ENCODE measurements around the gene COL4A2. TPM values are rescaled to one million over a fixed set of nuclear protein-coding genes. Genes with fewer than 3 reads are reported as not detected.

The COL4A2 gene
- total RNA-seq, 3 donors from 2014 or later (not counting 1 experiment from before 2014, with no cell fraction given), result not detected

DNA sequence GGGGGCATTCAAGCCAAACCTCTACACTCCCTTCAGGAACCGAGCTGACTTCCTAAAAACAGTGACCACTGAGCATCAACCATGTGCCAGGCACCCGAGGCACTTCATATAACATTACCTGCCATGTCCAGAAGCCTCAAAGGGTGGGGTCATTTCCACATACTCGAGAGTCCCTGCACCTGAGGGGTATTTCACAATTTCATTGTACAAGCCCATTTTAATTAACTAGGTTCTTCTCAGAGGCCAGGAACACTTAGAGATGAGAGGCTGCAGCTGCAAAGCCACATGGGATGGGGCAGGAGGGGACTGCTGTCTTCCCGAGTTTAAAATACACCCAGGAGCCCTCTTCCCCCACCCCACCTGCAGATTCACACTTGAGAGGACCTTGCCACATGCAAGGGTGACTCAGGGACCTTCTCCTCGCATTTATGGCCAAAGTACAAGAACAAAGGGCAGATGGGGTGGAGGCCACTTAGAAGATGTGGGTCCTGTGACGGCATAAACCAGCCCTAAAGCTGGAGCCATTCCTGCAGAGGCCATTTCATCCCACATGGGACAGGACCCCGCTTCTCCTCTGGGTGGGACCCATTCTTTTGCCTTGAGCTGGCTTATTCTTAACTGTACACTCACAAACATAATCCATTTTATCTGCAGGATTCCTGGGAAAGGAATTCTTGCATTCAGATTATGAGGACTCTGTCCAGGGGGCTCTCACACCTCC, 210.6 kb downstream of the COL4A2 start:
- Mint-ChIP-seq H3K9me3 (no peaks in the 10 kb centered on the region), H3K4me3 (no peak overlapping the region), H3K27me3 (ENCODE audit: low read depth in 2 of 2) (peaks cover 0 to 1% of the 10 kb centered on the region in 2 donors), H3K36me3 (no peaks in the 10 kb centered on the region), H3K4me1 (no peaks in the 10 kb centered on the region), H3K27ac (no peak overlapping the region)
- H3K4me1 ChIP-seq (ENCODE audit: control insufficient read depth, insufficient read depth, low read length), result peaks cover 11% of the 10 kb centered on the region
- H3K27ac ChIP-seq (ENCODE audit: low read length), result no peak overlapping the region
- intact Hi-C loops (cut with micrococcal nuclease), result no loop called here
- TF ChIP-seq, protein P1, sequence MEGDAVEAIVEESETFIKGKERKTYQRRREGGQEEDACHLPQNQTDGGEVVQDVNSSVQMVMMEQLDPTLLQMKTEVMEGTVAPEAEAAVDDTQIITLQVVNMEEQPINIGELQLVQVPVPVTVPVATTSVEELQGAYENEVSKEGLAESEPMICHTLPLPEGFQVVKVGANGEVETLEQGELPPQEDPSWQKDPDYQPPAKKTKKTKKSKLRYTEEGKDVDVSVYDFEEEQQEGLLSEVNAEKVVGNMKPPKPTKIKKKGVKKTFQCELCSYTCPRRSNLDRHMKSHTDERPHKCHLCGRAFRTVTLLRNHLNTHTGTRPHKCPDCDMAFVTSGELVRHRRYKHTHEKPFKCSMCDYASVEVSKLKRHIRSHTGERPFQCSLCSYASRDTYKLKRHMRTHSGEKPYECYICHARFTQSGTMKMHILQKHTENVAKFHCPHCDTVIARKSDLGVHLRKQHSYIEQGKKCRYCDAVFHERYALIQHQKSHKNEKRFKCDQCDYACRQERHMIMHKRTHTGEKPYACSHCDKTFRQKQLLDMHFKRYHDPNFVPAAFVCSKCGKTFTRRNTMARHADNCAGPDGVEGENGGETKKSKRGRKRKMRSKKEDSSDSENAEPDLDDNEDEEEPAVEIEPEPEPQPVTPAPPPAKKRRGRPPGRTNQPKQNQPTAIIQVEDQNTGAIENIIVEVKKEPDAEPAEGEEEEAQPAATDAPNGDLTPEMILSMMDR (IDR thresholded peaks at IDR 0.05), result no peak
- ATAC-seq, result no peak
- H3K27me3 ChIP-seq (ENCODE audit: control insufficient read depth, insufficient read depth, low read length), result no peaks in the 10 kb centered on the region
- WGBS (ENCODE audit: insufficient coverage), result 64% methylated on average over 6 of the region's 7 CpGs
- H3K9me3 ChIP-seq (ENCODE audit: control insufficient read depth, insufficient read depth, low read length), result no peaks in the 10 kb centered on the region
- no peak for DNase-seq
- H3K4me3 ChIP-seq (ENCODE audit: low read length), result no peak overlapping the region
- no peaks in the 10 kb centered on the region for H3K36me3 ChIP-seq (ENCODE audit: control insufficient read depth, insufficient read depth, low read length)

DNA sequence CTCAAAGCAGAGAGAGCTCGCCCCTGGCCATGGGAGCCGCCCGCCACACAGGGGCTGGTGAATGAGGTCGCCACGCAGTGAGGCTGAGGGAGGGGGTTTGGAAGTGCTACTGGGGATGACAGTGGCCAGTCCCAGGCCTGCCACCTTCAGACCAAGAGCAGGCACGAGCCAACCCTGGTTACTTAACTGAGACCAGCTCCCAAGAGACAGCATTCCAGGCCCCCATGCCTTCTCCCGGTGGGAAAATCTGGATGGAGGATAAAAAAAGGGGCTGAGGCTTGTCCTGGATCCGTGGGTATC, 211.1 kb downstream of the COL4A2 start:
- Mint-ChIP-seq H3K9me3 (no peaks in the 10 kb centered on the region), H3K4me3 (no peak overlapping the region), H3K27me3 (ENCODE audit: low read depth in 2 of 2) (peaks cover 0 to 6% of the 10 kb centered on the region in 2 donors), H3K27ac (no peak overlapping the region), H3K4me1 (no peaks in the 10 kb centered on the region), H3K36me3 (no peaks in the 10 kb centered on the region)
- Histone ChIP-seq H3K4me3 (ENCODE audit: low read length) (no peak overlapping the region), H3K36me3 (ENCODE audit: control insufficient read depth, insufficient read depth, low read length) (no peaks in the 10 kb centered on the region), H3K27ac (ENCODE audit: low read length) (no peak overlapping the region), H3K4me1 (ENCODE audit: control insufficient read depth, insufficient read depth, low read length) (peaks cover 11% of the 10 kb centered on the region), H3K27me3 (ENCODE audit: control insufficient read depth, insufficient read depth, low read length) (no peaks in the 10 kb centered on the region), H3K9me3 (ENCODE audit: control insufficient read depth, insufficient read depth, low read length) (no peaks in the 10 kb centered on the region)
- WGBS (ENCODE audit: insufficient coverage), result 85% methylated on average over 8 of the region's 8 CpGs
- TF ChIP-seq, protein P1 (IDR thresholded peaks at IDR 0.05), result no peak
- intact Hi-C loops (cut with micrococcal nuclease), result no loop called here
- DNase-seq (no peak), ATAC-seq (no peak)

DNA sequence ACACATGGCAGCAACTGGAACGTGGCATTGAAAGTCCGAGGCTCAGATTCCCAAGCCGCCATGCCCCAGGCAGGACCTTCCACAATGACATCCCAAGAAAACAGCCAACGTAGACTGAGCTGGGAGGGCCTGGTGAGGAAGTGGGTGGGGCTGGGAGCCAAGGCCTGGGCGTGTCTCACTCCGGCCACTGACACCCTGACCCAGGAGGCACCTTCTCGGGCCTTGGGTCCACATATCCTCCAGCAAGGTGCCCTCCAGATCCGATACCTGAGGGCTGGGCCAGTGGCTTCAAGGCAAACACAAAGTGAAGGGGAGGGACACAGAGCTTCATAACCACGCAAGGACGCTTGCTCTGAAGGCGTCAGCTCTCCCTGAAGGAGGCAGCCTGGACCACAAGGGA, 211.5 kb downstream of the COL4A2 start:
- Histone ChIP-seq H3K27ac (ENCODE audit: low read length) (no peak overlapping the region), H3K36me3 (ENCODE audit: control insufficient read depth, insufficient read depth, low read length) (no peaks in the 10 kb centered on the region), H3K27me3 (ENCODE audit: control insufficient read depth, insufficient read depth, low read length) (no peaks in the 10 kb centered on the region), H3K9me3 (ENCODE audit: control insufficient read depth, insufficient read depth, low read length) (no peaks in the 10 kb centered on the region), H3K4me1 (ENCODE audit: control insufficient read depth, insufficient read depth, low read length) (peaks cover 11% of the 10 kb centered on the region), H3K4me3 (ENCODE audit: low read length) (no peak overlapping the region)
- intact Hi-C loops (cut with micrococcal nuclease), result no loop called here
- Mint-ChIP-seq H3K27me3 (ENCODE audit: low read depth in 2 of 2) (peaks cover 0 to 6% of the 10 kb centered on the region in 2 donors), H3K4me3 (no peak overlapping the region), H3K27ac (no peak overlapping the region), H3K9me3 (no peaks in the 10 kb centered on the region), H3K36me3 (no peaks in the 10 kb centered on the region), H3K4me1 (no peaks in the 10 kb centered on the region)
- WGBS (ENCODE audit: insufficient coverage), result 87% methylated on average over 11 of the region's 11 CpGs
- TF ChIP-seq, protein P1 (IDR thresholded peaks at IDR 0.05), result no peak
- ATAC-seq, result no peak
- DNase-seq, result no peak

DNA sequence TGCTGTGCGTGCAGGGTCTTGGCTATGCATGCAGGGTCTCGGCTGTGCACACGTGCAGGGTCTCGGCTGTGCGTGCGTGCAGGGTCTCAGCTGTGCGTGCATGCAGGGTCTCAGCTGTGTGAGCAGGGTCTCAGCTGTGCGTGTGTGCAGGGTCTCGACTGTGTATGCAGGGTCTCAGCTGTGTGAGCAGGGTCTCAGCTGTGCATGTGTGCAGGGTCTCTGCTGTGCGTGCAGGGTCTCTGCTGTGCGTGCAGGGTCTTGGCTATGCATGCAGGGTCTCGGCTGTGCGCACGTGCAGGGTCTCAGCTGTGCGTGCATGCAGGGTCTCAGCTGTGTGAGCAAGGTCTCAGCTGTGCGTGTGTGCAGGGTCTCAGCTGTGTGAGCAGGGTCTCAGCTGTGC, 212.0 kb downstream of the COL4A2 start:
- peak in 1 of 3 donors; percentile 7 for ATAC-seq
- DNase-seq, result no peak
- 87% methylated on average over 16 of the region's 16 CpGs for WGBS (ENCODE audit: insufficient coverage)
- Histone ChIP-seq H3K4me3 (ENCODE audit: low read length) (no peak overlapping the region), H3K9me3 (ENCODE audit: control insufficient read depth, insufficient read depth, low read length) (no peaks in the 10 kb centered on the region), H3K36me3 (ENCODE audit: control insufficient read depth, insufficient read depth, low read length) (no peaks in the 10 kb centered on the region), H3K4me1 (ENCODE audit: control insufficient read depth, insufficient read depth, low read length) (peaks cover 12% of the 10 kb centered on the region), H3K27me3 (ENCODE audit: control insufficient read depth, insufficient read depth, low read length) (no peaks in the 10 kb centered on the region), H3K27ac (ENCODE audit: low read length) (no peak overlapping the region)
- Mint-ChIP-seq H3K27ac (no peak overlapping the region), H3K4me1 (no peaks in the 10 kb centered on the region), H3K27me3 (ENCODE audit: low read depth in 2 of 2) (peaks cover 0 to 6% of the 10 kb centered on the region in 2 donors), H3K9me3 (no peaks in the 10 kb centered on the region), H3K4me3 (no peak overlapping the region), H3K36me3 (no peaks in the 10 kb centered on the region)
- TF ChIP-seq, protein P1 (IDR thresholded peaks at IDR 0.05), result no peak
- intact Hi-C loops (cut with micrococcal nuclease), result no loop called here

Data from natural killer cell (primary cell).